Measurements from ENCODE around the gene TMEM132D.

- TF ChIP-seq, protein P1, sequence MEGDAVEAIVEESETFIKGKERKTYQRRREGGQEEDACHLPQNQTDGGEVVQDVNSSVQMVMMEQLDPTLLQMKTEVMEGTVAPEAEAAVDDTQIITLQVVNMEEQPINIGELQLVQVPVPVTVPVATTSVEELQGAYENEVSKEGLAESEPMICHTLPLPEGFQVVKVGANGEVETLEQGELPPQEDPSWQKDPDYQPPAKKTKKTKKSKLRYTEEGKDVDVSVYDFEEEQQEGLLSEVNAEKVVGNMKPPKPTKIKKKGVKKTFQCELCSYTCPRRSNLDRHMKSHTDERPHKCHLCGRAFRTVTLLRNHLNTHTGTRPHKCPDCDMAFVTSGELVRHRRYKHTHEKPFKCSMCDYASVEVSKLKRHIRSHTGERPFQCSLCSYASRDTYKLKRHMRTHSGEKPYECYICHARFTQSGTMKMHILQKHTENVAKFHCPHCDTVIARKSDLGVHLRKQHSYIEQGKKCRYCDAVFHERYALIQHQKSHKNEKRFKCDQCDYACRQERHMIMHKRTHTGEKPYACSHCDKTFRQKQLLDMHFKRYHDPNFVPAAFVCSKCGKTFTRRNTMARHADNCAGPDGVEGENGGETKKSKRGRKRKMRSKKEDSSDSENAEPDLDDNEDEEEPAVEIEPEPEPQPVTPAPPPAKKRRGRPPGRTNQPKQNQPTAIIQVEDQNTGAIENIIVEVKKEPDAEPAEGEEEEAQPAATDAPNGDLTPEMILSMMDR (IDR thresholded peaks at IDR 0.05; ENCODE audit: control extremely low read depth in 1 of 3, insufficient read depth in 1 of 3, low read depth in 1 of 3, low read length in 3 of 3), result no peak
- TF ChIP-seq RFX5 (IDR thresholded peaks at IDR 0.05; ENCODE audit: borderline replicate concordance, low read depth, low read length) (no peak), GABPA (IDR thresholded peaks at IDR 0.05; ENCODE audit: borderline replicate concordance, insufficient read depth, low read length) (no peak), TEAD4 (IDR thresholded peaks at IDR 0.05; ENCODE audit: low read depth, low read length) (no peak), RAD21 (IDR thresholded peaks at IDR 0.05 in 1 of 2, conservative IDR thresholded peaks at IDR 0.05 in 1 of 2; ENCODE audit: low read depth in 2 of 2, low read length in 2 of 2) (no peak), EZH2 (IDR thresholded peaks at IDR 0.05; ENCODE audit: low read depth, low read length, severe bottlenecking) (no peak), SP2 (IDR thresholded peaks at IDR 0.05; ENCODE audit: low read length) (no peak), RXRA (IDR thresholded peaks at IDR 0.05; ENCODE audit: insufficient read depth, low read depth, low read length) (no peak)
- TF ChIP-seq, protein P2, sequence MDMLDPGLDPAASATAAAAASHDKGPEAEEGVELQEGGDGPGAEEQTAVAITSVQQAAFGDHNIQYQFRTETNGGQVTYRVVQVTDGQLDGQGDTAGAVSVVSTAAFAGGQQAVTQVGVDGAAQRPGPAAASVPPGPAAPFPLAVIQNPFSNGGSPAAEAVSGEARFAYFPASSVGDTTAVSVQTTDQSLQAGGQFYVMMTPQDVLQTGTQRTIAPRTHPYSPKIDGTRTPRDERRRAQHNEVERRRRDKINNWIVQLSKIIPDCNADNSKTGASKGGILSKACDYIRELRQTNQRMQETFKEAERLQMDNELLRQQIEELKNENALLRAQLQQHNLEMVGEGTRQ (IDR thresholded peaks at IDR 0.05; ENCODE audit: low read length), result no peak
Measured at GRCh38 chr12:129184127-129184928, 719.5 kb downstream of the TMEM132D start.

All from H1 (cell line).